Sigmoid colon (tissue), 7 donors: ENCODE results near the gene FAT2. TPM values are rescaled to one million over a fixed set of nuclear protein-coding genes. Genes with fewer than 3 reads are reported as not detected.
"Not testable (repeated sequence)": the region's sequence is repeated elsewhere in the genome, so short reads cannot be mapped to it uniquely, and the experiment has no call there.

Source experiments
- DNase-seq: peaks from one replicate; pipeline ENCODE4 v3.0.0-alpha.2; 2019
- H3K27ac ChIP-seq, 4 donors: fragments of 200-600 bp; sonication (generic); one replicate each; pipeline ENCODE4 v1.5.1; 2016 to 2019; ENCODE audit warnings: mild to moderate bottlenecking in 1 of 4
- H3K27me3 ChIP-seq, 3 donors: fragments of 200-600 bp; sonication (generic); one replicate each; pipeline ENCODE4 v1.5.1; 2019; ENCODE audit warnings: mild to moderate bottlenecking in 1 of 3
- H3K36me3 ChIP-seq, 4 donors: fragments of 200-600 bp; sonication (generic); one replicate each; pipeline ENCODE4 v1.5.1; 2016 to 2019
- H3K4me1 ChIP-seq, 4 donors: fragments of 200-600 bp; sonication (generic); one replicate each; pipeline ENCODE4 v1.5.1; 2017 to 2019
- H3K4me3 ChIP-seq, 4 donors: fragments of 200-600 bp; sonication (generic); one replicate each; pipeline ENCODE4 v1.5.1; 2017 to 2019; ENCODE audit warnings: mild to moderate bottlenecking in 2 of 4, moderate library complexity in 1 of 4
- H3K9me3 ChIP-seq, 4 donors: fragments of 200-600 bp in 3 of 4; sonication (generic) in 3 of 4; one replicate each; pipeline versions ENCODE4 v1.5.1 to v1.6.1; 2013 to 2019
- CTCF ChIP-seq, 4 experiments: fragments of 450-650 bp in 3 of 4; fragments of 200-600 bp in 1 of 4; IDR thresholded peaks; one replicate each; pipeline ENCODE4 v1.5.1; 2016 to 2019; ENCODE audit warnings: antibody characterized with exemption in 4 of 4, mild to moderate bottlenecking in 3 of 4, moderate library complexity in 2 of 4
- EP300 ChIP-seq, 4 donors: sonication (generic); formaldehyde crosslinking; IDR thresholded peaks; one replicate each; pipeline ENCODE4 v1.6.1; 2017; ENCODE audit warnings: antibody characterized with exemption in 4 of 4
- POLR2A ChIP-seq, 2 donors: fragments of 450-650 bp; IDR thresholded peaks; one replicate each; pipeline ENCODE4 v1.6.1; 2016; ENCODE audit warnings: antibody characterized with exemption in 2 of 2, mild to moderate bottlenecking in 2 of 2, moderate library complexity in 2 of 2
- POLR2AphosphoS5 ChIP-seq, 4 donors: sonication (generic); formaldehyde crosslinking; IDR thresholded peaks; one replicate each; pipeline ENCODE4 v1.6.1; 2017; ENCODE audit warnings: antibody characterized with exemption in 4 of 4
- WGBS, 2 donors: extraction: QIAGEN DNeasy Blood & Tissue Kit; methylation state at CpG; one replicate each; pipeline ENCODE4 v1.1.7; 2013; 5-methylcytosine and 5-hydroxymethylcytosine counted together
- intact Hi-C: fragments of 100-400 bp; cut with DNase I; formaldehyde crosslinking; loops from one replicate; pipeline ENCODE4 v1.15.1; 2023
- polyA plus RNA-seq, 3 donors: library from polyadenylated mRNA; stranded (reverse); fragments of 200-250 nt; gene quantifications; one replicate each; pipeline ENCODE4 v1.2.3, GENCODE V29; 2013
- total RNA-seq, 4 donors: library from RNA; depleted of rRNA; stranded (reverse); fragments of >200 nt; gene quantifications; one replicate each; pipeline ENCODE4 v1.1.0, GENCODE V29; 2016
- donor health status: healthy with polysubstance abuse.
- donor health status: Bipolar disorder and iron deficiency.
- donor health status: healthy.

FAT2 gene
- total and polyA plus RNA-seq, 7 donors, result 0.03 TPM; not detected in 6

- no peak for DNase-seq
- Histone ChIP-seq H3K27ac (peak overlapping the region in 3 of 4 donors; percentile 31 to 38 (median 35)), H3K36me3 (no peaks in the 10 kb centered on the region), H3K27me3 (no peaks in the 10 kb centered on the region), H3K4me3 (no peak overlapping the region), H3K9me3 (no peaks in the 10 kb centered on the region), H3K4me1 (peaks cover 0 to 17% (median 14%) of the 10 kb centered on the region in 4 donors)
- TF ChIP-seq POLR2A (IDR thresholded peaks at IDR 0.05) (no peak), EP300 (IDR thresholded peaks at IDR 0.05) (no peak), POLR2AphosphoS5 (IDR thresholded peaks at IDR 0.05) (no peak), CTCF (IDR thresholded peaks at IDR 0.05) (no peak)
- intact Hi-C loops, result no loop called here
- WGBS, 2 donors, result 61 to 77% methylated on average over 6 of the region's 6 CpGs
These were observed 10.3 kb downstream of the FAT2 start for GRCh38 chr5:151580858-151581257.

- Histone ChIP-seq H3K27ac (no peak overlapping the region), H3K4me1 (peaks cover 0 to 17% (median 14%) of the 10 kb centered on the region in 4 donors), H3K4me3 (no peak overlapping the region), H3K9me3 (no peaks in the 10 kb centered on the region), H3K27me3 (no peaks in the 10 kb centered on the region), H3K36me3 (no peaks in the 10 kb centered on the region)
- TF ChIP-seq POLR2A (IDR thresholded peaks at IDR 0.05), result no peak
- no peak for TF ChIP-seq EP300 (IDR thresholded peaks at IDR 0.05)
- no peak for TF ChIP-seq CTCF (IDR thresholded peaks at IDR 0.05)
- TF ChIP-seq POLR2AphosphoS5 (IDR thresholded peaks at IDR 0.05), result no peak
- intact Hi-C loops, result no loop called here
- WGBS, 2 donors, result 88 to 92% methylated on average over 9 of the region's 9 CpGs
- DNase-seq, result no peak
These were observed 10.9 kb downstream of the FAT2 start for GRCh38 chr5:151580239-151580638.

- H3K4me3 ChIP-seq, H3K27ac ChIP-seq, intact Hi-C loops, H3K9me3 ChIP-seq, H3K36me3 ChIP-seq, DNase-seq, H3K27me3 ChIP-seq: not testable (repeated sequence)
- WGBS, 2 donors, result 77 to 95% methylated on average over 1 of the region's 1 CpG
- H3K4me1 ChIP-seq, result peaks cover 0 to 17% (median 14%) of the 10 kb centered on the region in 4 donors
These were observed 12.0 kb downstream of the FAT2 start for GRCh38 chr5:151579146-151579545.

- no peak overlapping the region for H3K4me3 ChIP-seq
- H3K27ac ChIP-seq, result no peak overlapping the region
- intact Hi-C loops, result no loop called here
- H3K27me3 ChIP-seq, result no peaks in the 10 kb centered on the region
- peaks cover 0 to 17% (median 14%) of the 10 kb centered on the region in 4 donors for H3K4me1 ChIP-seq
- H3K9me3 ChIP-seq, result no peaks in the 10 kb centered on the region
- no peak for TF ChIP-seq POLR2A (IDR thresholded peaks at IDR 0.05)
- WGBS, 2 donors, result 86 to 92% methylated on average over 6 of the region's 6 CpGs
- DNase-seq, result no peak
- H3K36me3 ChIP-seq, result no peaks in the 10 kb centered on the region
These were observed 12.7 kb downstream of the FAT2 start for GRCh38 chr5:151578326-151579025.

GRCh38 chr5:151577566-151577965 is 13.6 kb downstream of the FAT2 start:
- no peaks in the 10 kb centered on the region for H3K36me3 ChIP-seq
- H3K27ac ChIP-seq, result no peak overlapping the region
- no peaks in the 10 kb centered on the region for H3K9me3 ChIP-seq
- H3K4me1 ChIP-seq, result peaks cover 0 to 17% (median 14%) of the 10 kb centered on the region in 4 donors
- H3K27me3 ChIP-seq, result no peaks in the 10 kb centered on the region
- H3K4me3 ChIP-seq, result no peak overlapping the region
- intact Hi-C loops, result no loop called here
- no peak for DNase-seq
- WGBS, 2 donors, result 42 to 77% methylated on average over 5 of the region's 5 CpGs
- no peak for TF ChIP-seq POLR2A (IDR thresholded peaks at IDR 0.05)
- no peak for TF ChIP-seq EP300 (IDR thresholded peaks at IDR 0.05)
- TF ChIP-seq POLR2AphosphoS5 (IDR thresholded peaks at IDR 0.05), result no peak
- TF ChIP-seq CTCF (IDR thresholded peaks at IDR 0.05), result no peak
